GM15510 (cell line): ENCODE data around the gene FBXL20.

Source experiments
- POLR2A ChIP-seq: IDR thresholded peaks from 3 replicates; pipeline ENCODE4 v1.6.1; 2011; ENCODE audit warnings: borderline replicate concordance; ENCODE audit not compliant: insufficient read length; ENCODE audit errors: extremely low read depth

FBXL20 gene

DNA sequence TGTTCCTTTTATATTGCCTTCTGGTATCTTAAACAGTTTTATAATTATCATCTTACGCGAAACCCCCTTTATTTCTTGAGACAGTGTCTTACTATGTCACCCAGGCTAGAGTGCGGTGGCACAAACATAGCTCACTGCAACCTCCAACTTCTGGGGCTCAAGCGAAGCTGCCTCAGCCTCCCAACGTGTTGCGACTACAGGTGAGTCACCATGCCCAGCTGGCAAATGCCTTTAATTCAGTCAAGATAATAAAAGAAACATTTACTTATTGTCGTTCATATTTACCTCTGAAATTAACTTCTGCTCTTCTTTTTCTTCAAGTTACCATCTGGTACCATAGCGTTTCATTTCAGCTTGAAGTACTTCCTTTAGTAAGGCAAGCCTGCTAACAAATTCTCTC, 43.9 kb downstream of the FBXL20 start:
- no peak for TF ChIP-seq POLR2A

DNA sequence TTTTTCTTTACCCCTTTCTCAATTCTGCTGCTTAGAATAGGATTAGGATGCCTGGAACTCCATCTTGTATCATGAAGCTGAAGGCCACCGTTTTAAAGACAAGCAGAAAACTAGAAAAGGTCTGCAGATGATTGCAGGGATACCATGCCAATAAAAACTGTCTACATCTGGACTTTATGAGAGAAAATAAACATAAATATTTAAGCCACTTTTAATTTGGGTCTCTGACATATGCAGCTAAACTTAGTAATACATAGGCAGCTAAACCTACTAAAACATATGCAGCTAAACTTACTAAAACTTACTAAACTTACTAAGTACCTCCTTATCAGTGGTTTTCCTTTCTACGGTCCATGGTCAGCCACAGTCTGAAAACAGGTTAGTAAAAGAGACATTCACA, 48.4 kb downstream of the FBXL20 start:
- no peak for TF ChIP-seq POLR2A

DNA sequence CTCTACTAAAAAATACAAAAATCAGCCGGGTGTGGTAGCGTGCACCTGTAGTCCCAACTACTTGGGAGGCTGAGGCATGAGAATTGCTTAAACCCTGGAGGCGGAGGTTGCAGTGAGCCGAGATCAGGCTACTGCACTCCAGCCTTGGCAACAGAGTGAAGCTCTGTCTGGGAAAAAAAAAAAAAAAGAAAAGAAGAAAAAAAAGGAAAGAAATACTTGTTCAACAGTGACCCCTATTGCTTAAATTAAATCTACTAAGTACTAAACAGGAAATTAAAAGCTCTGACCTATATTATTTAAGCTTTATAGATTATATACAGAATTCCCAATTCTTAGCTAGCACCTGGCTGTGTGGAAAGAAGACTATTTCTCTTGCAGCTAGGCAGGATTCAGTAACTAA, 48.9 kb downstream of the FBXL20 start:
- no peak for TF ChIP-seq POLR2A

DNA sequence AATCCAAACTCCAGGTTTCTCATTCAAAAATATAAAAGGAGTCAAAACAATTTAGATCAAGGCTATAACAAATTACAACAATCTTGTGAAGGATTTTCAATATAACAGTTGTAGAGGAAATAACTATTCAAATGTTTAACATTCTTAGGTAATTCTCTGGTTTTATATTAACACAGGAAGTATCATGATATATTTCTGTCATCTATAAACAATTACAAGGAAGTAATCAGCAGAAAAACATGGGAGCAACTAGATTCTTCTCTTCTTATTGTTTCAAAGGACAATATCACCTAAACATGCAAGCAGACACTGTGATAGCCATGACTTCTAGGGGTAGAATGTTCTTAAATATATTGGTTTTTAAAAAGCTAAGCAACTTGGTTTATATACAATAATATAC, 49.9 kb downstream of the FBXL20 start:
- no peak for TF ChIP-seq POLR2A

DNA sequence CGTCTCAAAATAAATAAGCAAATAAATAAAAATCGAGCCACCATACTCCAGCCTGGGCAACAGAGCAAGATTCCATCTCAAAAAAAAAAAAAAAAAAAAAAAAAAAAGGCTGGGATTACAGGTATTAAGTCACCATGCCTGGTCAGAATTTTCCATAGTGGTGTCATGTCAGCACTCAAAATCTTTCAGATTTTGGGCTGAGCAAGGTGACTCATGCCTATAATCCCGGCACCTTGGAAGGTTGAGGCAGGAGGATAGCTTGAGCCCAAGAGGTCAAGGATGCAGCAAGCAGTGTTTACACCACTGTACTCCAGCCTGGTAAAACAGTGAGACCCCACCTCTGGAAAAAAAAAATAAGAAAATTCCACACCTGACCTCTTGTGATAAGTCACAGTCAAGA, 52.2 kb downstream of the FBXL20 start:
- TF ChIP-seq POLR2A, result no peak

DNA sequence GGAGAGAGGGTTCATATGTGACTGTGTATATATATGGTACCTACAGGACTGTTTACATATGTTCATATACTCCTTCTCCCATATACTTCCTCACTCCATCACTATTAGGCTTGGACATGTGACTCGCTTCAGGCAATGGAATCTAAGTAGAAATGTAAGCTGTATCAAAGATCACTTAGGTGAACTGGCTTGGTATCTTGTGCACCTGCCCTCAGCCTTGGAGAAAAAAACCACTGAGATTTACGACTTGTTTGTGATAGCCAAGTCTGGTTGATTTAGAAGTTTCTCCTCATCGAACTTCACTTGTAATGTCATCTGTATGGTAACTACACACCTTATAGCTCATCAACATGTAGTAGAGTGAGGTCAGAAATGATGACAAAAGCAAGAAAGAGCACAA, 59.9 kb downstream of the FBXL20 start:
- TF ChIP-seq POLR2A, result no peak

DNA sequence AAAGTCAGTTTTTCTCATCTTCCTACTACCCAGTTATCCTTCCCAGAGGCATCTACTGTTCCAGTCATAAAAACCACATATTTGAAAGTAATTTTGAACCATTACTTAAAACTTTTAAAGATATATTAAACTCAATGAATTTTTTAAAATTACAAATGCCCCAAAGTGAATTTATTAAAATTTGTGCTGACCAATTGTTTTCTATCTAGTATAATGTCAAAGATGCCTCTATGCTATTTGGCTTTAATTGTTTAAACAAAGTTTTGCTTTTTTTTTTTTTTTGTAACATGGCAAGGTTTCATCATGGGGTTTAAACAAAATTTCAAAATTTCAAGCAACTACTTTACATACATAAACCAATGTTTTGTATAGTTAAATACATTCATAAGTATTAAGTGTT, 60.7 kb downstream of the FBXL20 start:
- no peak for TF ChIP-seq POLR2A

DNA sequence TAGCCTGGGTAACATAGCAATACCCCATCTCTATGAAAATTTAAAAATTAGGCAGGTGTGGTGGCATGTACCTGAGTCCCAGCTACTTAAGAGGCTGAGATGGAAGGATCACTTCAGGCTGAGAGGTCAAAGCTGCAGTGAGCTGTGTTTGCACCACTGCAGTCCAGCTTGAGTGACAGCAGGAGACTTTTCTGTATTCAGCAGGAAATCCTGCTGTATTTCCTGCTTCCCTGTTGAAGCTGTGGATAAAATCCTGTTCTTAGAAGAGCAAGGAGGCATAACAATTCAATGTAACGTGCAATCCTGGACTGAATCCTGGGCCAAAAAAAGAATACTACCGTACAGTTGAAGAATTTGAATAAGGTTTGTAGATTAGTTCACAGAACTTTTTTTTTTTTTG, 62.2 kb downstream of the FBXL20 start:
- TF ChIP-seq POLR2A, result no peak

DNA sequence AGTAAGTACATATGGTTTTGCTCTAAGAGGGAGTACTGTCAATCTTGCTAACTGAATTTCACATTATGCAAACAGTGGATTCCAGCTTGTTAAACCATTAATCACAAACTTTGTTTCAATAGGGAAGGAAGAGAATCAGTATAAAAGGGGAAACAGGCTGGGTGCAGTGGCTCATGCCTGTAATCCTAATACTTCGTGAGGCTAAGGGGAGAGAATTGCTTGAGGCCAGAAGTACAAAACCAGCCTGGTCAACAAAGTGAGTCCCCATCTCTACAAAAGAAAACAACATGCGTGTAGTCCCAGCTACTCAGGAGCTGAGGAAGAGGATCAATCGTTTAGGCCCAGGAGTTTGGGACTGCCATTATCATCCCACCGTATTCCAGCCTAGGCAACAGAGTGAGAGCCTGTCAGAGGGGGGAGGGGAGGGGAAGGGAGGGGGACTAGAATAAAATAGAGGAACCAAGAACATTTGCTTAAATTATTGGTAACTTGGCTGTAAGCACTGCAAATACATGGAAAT, 65.7 kb downstream of the FBXL20 start:
- TF ChIP-seq POLR2A, result no peak

DNA sequence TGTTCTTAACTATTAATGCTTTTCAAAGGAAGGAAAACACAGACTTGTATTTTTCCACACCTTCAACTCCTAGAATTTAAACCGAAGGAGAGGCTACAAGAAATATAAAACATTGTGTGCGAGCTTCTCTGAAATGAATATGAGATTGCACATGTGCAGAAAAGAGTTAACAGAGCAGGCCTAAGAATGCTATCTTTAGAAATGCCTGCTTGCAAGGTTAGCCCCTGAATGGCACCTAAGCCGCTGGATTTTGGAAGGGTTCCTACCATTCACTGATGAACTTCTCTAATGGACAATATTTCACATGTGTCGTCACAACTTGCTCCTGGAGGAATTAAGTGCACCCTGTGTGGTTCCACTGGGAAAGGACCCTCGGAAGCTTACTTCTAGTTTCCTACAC, 69.3 kb downstream of the FBXL20 start:
- TF ChIP-seq POLR2A, result no peak

DNA sequence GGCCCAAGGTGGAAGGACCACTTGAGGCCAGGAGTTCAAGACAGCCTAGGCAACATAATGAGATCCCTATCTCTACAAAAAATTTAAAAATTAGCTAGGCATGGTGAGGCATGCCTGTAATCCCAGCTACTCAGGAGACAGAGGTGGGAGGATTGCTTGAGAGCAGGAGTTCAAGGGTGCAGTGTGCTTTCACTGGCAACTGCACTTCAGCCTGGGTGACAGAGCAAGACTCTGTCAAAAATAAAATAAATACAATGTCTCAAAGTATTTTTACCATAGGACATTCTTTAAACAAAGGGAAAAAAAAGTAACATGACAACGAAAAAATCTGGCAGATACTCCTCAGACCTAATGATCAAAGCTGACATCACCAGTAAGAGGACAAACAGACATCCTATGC, 72.6 kb downstream of the FBXL20 start:
- no peak for TF ChIP-seq POLR2A

DNA sequence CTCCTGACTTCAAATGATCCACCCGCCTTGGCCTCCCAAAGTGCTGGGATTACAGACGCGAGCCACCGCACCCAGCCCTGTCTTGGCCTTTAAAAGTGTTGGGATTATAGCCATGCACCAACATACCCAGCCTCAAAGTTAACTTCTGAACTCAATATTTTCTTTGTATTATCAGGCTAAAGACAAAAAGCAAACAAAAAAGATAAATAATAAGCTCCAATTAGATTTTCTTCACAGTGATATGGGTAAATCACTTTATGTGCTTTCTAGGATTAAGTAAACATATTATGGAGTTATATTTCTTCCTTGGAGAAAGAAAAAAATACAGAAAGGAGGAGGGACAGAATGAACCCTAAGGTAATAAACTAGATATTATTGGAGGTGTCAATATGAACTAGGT, 74.3 kb downstream of the FBXL20 start:
- TF ChIP-seq POLR2A, result no peak

DNA sequence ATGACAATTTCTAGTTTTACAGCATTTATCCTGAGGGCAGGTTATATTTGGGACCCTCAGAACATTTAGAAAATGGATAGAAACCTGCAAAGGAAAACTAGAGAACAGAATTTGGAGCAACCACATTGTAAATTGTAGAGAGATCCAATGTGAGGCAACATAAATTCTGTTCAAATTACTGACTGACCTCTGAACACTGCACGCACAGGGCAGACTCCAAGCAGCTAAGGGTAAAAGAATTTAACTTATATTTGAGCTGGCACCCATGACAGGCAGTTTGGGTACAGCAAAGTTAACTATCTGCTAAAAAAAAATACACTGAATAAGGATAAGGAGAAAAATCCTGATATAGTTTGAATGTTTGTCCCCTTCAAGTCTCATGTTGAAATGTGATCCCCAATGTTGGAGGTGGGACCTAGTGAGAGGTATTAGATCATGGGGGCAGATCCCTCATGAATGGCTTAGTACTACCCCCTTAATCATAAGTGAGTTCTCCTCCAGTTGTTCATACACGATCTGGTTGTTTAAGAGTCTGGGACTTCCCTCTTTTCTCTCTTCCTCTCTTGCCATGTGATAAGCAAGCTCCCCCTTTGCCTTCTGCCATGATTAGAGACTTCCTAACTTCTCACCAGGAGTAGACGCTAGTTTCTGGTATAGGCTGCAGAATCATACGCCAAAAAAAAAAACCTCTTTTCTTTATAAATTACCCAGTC, 75.7 kb downstream of the FBXL20 start:
- TF ChIP-seq POLR2A, result no peak

DNA sequence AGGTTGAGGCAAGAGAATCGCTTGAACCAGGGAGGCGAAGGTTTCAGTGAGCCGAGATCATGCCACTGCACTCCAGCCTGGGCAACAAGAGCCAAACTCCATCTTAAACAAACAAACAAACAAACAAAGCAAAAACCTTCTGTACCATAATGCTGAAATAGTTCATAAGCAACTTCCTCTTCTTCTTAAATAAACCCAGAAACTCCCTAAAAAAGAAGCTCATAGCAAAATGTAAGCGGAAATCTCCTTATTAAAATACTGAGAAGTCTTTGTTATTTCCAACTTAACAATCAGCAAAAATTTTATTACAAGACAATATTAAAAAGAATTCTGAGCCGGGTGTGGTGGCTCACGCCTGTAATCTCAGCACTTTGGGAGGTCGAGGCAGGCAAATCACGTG, 82.8 kb downstream of the FBXL20 start:
- TF ChIP-seq POLR2A, result no peak

DNA sequence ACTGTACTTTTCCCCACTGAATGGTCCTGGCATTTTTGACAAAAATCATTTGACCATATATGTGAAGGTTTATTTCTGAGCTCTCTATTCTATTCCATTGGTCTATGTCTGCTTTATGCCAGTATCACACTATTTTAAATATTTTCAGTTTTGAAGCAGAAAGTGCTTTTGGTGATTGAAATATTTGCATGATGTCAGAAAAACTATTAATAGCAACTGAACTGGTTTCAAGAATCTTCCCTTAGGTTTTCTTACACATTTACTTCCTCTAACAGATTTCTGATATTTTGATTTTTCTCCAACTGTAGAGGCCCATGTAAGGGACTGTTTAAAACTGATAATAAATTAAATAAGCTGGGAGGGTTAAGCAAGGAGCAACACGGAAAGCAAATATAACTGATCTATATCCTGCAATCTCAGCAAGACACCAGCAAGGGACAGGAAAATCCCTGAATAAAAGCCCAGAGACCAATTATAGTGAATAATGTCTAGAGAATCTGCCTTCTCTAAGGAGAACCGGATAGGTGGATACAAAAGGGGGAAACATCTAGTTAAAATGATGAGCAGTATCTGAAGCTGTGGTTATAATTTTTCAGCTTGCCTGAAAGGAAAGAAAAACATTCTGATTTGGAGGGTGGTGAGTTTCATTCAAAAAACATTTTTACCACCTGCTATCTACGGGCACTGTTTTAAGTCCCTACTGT, 94.8 kb downstream of the FBXL20 start:
- TF ChIP-seq POLR2A, result no peak

DNA sequence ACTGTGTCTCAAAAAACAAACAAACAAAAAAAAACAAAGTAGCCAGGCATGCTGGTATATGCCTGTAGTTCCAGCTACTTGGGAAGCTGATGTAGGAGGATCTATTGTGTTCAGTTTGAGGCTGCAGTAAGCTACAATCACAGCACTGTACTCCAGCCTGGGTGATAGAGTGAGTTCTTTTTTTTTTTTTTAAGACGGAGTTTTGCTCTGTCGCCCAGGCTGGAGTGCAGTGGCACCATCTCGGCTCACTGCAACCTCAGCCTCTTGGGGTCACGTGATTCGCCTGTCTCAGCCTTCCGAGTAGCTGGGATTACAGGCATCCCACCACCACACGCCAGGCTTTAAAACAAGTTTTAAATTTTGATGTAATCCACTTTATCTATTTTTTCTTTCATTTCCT, 95.4 kb downstream of the FBXL20 start:
- no peak for TF ChIP-seq POLR2A
